Mesothelial cell of epicardium (in vitro differentiated cells): ENCODE measurements around the gene B4GALNT2. TPM values are rescaled to one million over a fixed set of nuclear protein-coding genes. Genes with fewer than 3 reads are reported as not detected.

Source experiments
- DNase-seq, 2 experiments: peaks; one replicate each; pipeline ENCODE4 v3.0.0; 2021; ENCODE audit warnings: low spot score in 2 of 2; ENCODE audit not compliant: unreplicated experiment in 2 of 2
- H3K27ac Mint-ChIP-seq: 2 replicates; pipeline ENCODE4 v1.8.0; 2021; ENCODE audit warnings: mixed read lengths
- H3K27me3 Mint-ChIP-seq: 2 replicates; pipeline ENCODE4 v1.8.0; 2021; ENCODE audit warnings: low read depth, mixed read lengths
- H3K36me3 Mint-ChIP-seq: 2 replicates; pipeline ENCODE4 v1.8.0; 2021; ENCODE audit warnings: mixed read lengths
- H3K4me1 Mint-ChIP-seq: 2 replicates; pipeline ENCODE4 v1.8.0; 2021; ENCODE audit warnings: mixed read lengths
- H3K4me3 Mint-ChIP-seq: 2 replicates; pipeline ENCODE4 v1.8.0; 2021; ENCODE audit warnings: mild to moderate bottlenecking, moderate library complexity, mixed read lengths
- H3K9me3 Mint-ChIP-seq: 2 replicates; pipeline ENCODE4 v1.8.0; 2021; ENCODE audit warnings: mixed read lengths
- total RNA-seq: library from RNA; stranded (reverse); gene quantifications from 3 replicates; pipeline ENCODE4 v1.2.1, GENCODE V29; 2021
- TF ChIP-seq, protein P1 (sequence below): fragments of 200-600 bp; sonication (generic); IDR thresholded peaks from one replicate; pipeline ENCODE4 v1.5.0; 2021; ENCODE audit warnings: antibody characterized with exemption; ENCODE audit not compliant: unreplicated experiment

Gene B4GALNT2
- total RNA-seq, 1 donor from 2014 or later, result 0.07 TPM

- H3K27ac Mint-ChIP-seq, result no peak overlapping the region
- TF ChIP-seq, protein P1, sequence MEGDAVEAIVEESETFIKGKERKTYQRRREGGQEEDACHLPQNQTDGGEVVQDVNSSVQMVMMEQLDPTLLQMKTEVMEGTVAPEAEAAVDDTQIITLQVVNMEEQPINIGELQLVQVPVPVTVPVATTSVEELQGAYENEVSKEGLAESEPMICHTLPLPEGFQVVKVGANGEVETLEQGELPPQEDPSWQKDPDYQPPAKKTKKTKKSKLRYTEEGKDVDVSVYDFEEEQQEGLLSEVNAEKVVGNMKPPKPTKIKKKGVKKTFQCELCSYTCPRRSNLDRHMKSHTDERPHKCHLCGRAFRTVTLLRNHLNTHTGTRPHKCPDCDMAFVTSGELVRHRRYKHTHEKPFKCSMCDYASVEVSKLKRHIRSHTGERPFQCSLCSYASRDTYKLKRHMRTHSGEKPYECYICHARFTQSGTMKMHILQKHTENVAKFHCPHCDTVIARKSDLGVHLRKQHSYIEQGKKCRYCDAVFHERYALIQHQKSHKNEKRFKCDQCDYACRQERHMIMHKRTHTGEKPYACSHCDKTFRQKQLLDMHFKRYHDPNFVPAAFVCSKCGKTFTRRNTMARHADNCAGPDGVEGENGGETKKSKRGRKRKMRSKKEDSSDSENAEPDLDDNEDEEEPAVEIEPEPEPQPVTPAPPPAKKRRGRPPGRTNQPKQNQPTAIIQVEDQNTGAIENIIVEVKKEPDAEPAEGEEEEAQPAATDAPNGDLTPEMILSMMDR, result no peak
- peaks cover 9% of the 10 kb centered on the region for H3K4me1 Mint-ChIP-seq
- H3K27me3 Mint-ChIP-seq, result peaks cover 2% of the 10 kb centered on the region
- no peak for DNase-seq
- H3K36me3 Mint-ChIP-seq, result no peaks in the 10 kb centered on the region
- H3K4me3 Mint-ChIP-seq, result no peak overlapping the region
- H3K9me3 Mint-ChIP-seq, result no peaks in the 10 kb centered on the region
These were observed 63.2 kb downstream of the B4GALNT2 start for GRCh38 chr17:49195751-49196150.

GRCh38 chr17:49196520-49196919 is 64.0 kb downstream of the B4GALNT2 start:
- H3K27ac Mint-ChIP-seq, result no peak overlapping the region
- no peaks in the 10 kb centered on the region for H3K36me3 Mint-ChIP-seq
- H3K4me1 Mint-ChIP-seq, result peaks cover 8% of the 10 kb centered on the region
- DNase-seq, result no peak
- H3K4me3 Mint-ChIP-seq, result no peak overlapping the region
- TF ChIP-seq, protein P1, result no peak
- no peaks in the 10 kb centered on the region for H3K9me3 Mint-ChIP-seq
- peaks cover 2% of the 10 kb centered on the region for H3K27me3 Mint-ChIP-seq

DNA sequence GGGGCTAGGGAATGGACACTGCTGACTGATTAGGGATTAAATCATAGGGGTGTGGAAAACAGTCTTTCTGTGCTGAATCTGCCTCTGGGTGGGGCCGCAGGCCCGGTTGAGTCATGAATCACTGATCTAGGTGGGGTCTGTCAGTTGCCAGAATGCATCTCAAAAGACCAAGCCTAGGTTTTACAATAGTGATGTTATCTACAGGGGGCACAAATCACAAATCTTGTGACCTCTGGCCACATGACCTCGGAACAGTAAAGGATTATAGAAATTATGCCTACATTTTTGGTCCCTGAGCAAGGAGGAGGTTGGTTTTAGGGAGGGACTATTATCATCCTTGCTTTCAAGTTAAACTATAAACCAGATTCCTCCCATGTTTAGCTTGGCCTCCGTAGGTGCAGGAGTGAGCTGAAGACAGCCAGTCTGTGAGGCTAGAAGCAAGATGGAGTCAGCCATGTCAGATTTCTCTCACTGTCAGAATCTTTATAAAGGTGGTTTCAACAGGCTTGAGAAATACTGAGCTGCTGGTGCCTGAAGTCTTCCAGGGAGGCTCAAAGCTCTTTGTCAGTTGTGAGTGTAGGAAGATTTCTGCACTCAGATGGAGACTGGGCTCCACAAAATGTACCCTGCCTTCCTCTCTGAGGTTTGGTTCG is 64.9 kb downstream of the B4GALNT2 start:
- Mint-ChIP-seq H3K27ac (no peak overlapping the region), H3K9me3 (no peaks in the 10 kb centered on the region), H3K27me3 (peaks cover 10% of the 10 kb centered on the region), H3K36me3 (no peaks in the 10 kb centered on the region), H3K4me1 (peaks cover 5% of the 10 kb centered on the region), H3K4me3 (no peak overlapping the region)
- TF ChIP-seq, protein P1, result no peak
- no peak for DNase-seq

DNA sequence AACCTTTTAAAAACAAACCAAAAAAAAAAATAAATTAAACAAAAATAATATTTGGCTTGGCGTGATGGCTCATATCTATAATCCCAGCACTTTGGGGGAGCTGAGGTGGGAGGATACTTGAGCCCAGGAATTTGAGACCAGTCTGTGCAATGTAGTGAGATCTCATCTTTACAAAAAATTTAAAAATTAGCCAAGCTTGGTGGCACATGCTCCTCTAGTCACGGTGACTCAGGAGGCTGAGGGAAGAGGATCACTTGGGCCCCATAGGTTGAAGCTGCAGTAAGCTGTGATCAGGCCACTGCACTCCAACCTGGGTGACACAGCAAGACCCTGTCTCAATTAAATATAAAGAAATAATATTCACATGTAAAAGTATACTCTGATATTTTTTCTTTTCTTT is 65.6 kb downstream of the B4GALNT2 start:
- Mint-ChIP-seq H3K36me3 (no peaks in the 10 kb centered on the region), H3K27me3 (peaks cover 14% of the 10 kb centered on the region), H3K9me3 (no peaks in the 10 kb centered on the region), H3K4me1 (peaks cover 5% of the 10 kb centered on the region), H3K4me3 (no peak overlapping the region), H3K27ac (no peak overlapping the region)
- TF ChIP-seq, protein P1, result no peak
- no peak for DNase-seq

GRCh38 chr17:49200423-49201083 is 68.0 kb downstream of the B4GALNT2 start:
- Mint-ChIP-seq H3K27me3 (peaks cover 33% of the 10 kb centered on the region), H3K27ac (no peak overlapping the region), H3K4me1 (no peaks in the 10 kb centered on the region), H3K9me3 (no peaks in the 10 kb centered on the region), H3K36me3 (no peaks in the 10 kb centered on the region), H3K4me3 (no peak overlapping the region)
- TF ChIP-seq, protein P1, result no peak
- no peak for DNase-seq
